GM19467 (cell line): ENCODE data around the gene SETD1B.

Experiments used
- ATAC-seq: cut with Tn5 transposase; IDR thresholded peaks from one replicate; pipeline ENCODE4 v1.9.1; 2021; ENCODE audit warnings: mild to moderate bottlenecking, moderate library complexity; ENCODE audit not compliant: unreplicated experiment

Gene SETD1B

GRCh38 chr12:121823727-121824115, 19.9 kb downstream of the SETD1B start:
- ATAC-seq: no peak

- no peak for ATAC-seq
These were observed 21.3 kb downstream of the SETD1B start for GRCh38 chr12:121825041-121825523.

GRCh38 chr12:121826318-121827150, 22.7 kb downstream of the SETD1B start:
- no peak for ATAC-seq

DNA sequence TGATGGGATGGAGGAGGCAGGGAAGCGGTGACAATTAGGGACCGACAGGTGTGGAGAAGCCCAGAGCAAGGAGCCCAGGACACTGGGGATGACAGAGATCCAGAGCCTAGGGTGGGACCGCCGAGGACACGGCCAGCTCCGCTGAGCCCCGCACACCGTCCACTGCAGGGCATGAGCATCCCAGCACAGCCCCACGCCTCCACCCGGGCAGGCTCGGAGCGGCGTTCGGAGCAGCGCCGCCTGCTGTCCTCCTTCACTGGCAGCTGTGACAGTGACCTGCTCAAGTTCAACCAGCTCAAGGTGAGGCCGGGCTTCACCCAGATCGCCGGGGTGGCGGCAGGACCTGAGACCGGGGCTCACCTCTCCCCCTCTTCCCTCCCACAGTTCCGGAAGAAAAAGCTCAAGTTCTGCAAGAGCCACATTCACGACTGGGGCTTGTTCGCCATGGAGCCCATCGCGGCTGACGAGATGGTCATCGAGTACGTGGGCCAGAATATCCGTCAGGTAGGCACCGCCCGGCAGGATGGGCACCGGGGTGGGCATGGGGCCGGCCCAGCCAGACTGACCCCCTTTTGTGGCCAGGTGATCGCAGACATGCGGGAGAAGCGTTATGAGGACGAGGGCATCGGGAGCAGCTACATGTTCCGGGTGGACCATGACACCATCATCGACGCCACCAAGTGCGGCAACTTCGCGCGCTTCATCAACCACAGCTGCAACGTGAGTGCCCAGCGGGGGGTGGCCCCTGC, 23.7 kb downstream of the SETD1B start:
- ATAC-seq: no peak

- no peak for ATAC-seq
These were observed 24.5 kb downstream of the SETD1B start for GRCh38 chr12:121828306-121828705.

DNA sequence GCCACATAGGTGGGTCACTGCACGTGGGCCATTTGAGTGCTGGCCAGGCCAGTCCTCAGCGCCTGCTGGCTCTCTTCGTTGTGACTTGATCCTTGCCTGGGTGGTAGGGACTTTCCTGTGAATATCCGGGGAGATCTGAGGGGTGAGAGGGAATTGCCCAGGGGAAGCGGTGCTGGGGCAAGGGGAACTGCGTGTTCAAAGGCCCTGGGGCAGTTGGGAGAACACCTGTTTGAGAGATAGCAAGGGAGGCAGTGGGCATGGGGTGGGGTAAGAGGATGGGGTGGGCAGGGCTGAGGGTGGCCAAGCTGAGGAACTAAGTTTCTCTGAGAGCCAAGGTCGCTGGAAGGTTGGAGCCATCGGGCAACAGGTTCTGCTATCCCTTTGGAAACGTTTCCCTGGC, 25.0 kb downstream of the SETD1B start:
- ATAC-seq: no peak

GRCh38 chr12:121829250-121829918, 25.6 kb downstream of the SETD1B start:
- ATAC-seq: no peak

DNA sequence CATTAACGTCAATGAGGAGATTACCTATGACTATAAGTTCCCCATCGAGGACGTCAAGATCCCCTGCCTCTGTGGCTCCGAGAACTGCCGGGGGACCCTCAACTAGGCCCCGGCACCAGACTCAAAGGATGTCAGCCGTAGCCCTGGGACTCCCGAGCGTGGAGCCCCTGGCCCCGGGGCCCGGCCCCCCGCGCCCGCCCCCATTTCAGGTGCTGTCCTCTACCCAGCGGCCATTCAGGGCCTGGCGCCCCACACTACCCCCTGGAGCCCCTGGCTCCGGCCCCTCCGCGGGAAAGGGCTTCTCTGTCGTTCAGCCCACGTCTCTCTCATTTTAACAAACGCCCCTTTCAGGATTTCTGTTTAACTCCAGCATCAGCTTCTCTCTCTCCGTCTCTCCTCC, 26.3 kb downstream of the SETD1B start:
- ATAC-seq: no peak

DNA sequence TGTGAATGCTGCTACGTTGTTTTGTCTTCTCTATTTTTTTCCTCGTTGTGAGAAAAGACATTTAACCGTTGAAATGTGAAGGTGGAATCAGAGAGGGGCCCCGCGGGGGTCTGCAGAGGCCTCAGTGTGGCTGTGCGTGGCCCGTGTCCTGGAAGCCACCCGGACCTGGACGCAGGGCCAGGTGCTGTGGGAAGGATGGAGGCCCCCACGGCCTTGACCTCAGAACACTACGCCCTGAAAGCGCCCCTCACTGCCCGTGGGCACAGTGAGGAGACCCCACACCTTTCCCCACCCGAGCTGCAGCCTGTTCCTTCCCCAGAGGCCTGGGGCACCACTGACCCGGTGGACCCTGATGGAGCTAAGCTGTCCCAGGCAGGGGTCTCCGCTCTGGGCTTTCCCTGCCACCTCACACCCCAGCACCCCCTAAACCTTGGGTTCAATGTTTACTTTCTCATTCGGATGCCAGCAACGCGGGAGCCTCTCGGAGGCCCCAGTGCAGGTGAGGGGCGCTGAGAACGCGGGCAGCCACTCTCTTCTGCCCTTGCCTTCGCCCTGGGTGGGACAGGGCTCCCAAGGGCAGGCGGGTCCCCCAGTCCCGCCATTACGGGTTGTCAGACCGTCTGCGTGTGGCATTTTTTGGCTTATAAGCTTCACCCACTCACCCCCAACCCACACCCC, 26.9 kb downstream of the SETD1B start:
- ATAC-seq: no peak

- ATAC-seq: no peak
These were observed 27.9 kb downstream of the SETD1B start for GRCh38 chr12:121831571-121832245.

DNA sequence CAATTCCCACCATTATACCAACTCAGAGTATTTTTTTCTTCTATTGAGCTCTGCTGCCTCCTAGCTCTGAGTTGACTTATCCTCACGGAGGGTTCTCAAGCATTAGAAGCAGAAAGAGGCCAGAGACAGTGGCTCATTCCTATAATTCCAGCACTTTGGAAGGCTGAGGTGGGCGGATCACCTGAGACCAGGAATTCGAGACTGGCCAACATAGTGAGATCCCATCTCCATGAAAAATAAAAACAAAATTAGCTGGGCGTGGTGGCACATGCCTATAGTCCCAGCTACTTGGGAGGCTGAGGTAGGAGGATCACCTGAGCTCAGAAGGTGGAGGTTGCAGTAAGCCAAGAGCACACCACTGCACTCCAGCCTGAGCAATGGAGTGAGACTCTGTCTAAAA, 33.9 kb downstream of the SETD1B start:
- ATAC-seq: no peak

DNA sequence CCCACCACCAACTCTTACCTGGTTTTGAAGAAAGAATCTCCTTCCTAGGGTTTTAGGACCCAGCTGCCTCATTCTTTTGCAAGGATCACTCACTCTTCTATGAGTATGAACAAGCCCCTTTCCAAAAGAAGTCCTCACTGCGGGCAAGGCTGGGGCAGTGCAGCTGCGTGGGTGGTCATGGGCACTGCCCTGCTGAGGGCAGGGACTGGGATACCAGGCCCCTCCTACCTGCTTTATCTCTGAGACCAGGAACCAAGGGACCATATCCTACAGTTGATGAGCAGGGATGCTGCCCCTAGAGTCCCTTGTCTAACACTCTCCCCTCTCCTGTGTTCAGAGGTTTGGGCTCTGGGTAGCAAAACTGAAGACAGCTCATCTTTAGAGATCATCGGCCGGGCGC, 34.3 kb downstream of the SETD1B start:
- no peak for ATAC-seq

- ATAC-seq: peak; percentile 92
These were observed 35.5 kb downstream of the SETD1B start for GRCh38 chr12:121839106-121839992.

DNA sequence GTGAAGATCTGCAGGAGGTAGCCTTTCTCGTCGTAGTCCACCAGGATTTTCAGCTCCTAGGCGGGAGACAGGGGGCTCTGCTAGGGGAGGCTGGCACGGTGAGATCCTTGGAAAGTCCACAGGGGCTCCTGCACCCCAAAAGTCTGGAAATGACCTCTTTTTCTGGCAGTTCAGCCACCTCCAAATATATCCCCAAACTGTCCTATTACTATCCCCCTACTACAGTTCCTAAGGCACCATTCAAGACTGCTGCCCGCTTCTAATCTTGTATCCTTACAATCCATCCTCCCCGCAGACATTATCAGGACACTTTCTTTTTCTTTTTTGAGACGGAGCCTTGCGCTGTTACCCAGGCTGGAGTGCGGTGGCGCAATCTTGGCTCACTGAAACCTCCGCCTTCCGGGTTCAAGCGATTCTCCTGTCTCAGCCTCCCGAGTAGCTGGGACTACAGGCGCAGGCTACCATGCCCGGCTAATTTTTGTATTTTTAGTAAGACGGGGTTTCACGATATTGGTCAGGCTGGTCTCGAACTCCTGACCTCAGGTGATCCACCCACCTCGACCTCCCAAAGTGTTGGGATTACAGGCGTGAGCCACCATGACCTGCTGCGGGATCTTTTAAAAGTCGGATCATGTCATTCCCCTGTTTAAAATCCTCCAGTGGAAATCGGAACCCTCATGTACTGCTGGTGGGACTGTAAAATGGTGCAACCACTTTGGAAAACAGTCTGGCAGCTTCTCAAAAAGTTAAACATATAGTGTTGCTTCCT, 36.4 kb downstream of the SETD1B start:
- no peak for ATAC-seq

DNA sequence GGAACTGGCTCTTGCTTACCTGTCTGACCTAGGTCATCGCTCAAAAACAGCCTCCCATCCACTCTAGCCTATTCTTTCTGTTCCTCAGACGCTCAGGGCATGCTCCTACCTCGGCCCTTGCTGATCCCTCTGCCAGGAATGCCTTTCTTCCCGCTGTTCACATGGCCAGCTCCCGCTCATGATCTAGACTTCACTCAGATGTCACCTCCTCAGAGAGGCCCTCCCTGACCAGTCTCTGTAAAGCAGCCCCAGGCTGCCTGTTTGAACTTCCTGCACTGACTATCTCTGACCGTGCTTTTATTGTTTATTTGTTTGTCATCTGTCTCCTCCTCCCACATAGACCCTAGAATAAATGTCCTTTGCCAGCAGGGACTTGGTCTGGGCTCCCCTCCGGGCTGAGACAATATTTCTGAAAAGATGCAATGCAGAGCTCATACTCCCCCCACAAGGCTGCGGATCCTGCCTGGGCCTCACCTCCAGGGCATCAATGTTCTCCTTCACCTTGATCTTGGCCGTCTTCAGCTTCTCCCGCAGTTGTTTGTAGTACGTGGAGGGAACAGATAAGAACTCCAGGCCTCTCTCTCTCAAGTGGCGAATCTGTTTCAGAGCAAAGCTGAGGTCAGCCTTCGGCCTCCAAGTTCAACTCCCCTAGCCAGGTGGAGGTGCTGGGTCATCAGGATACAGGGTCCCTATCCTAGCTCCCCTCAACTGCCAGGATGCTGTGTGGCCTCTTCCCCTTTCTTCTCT, 39.6 kb downstream of the SETD1B start:
- no peak for ATAC-seq

GRCh38 chr12:121845701-121846100, 41.9 kb downstream of the SETD1B start:
- no peak for ATAC-seq

GRCh38 chr12:121849211-121849610, 45.4 kb downstream of the SETD1B start:
- no peak for ATAC-seq

- no peak for ATAC-seq
These were observed 45.9 kb downstream of the SETD1B start for GRCh38 chr12:121849665-121850064.
